HCT116 (cell line): Measurements from ENCODE around the gene ATF5. TPM values are rescaled to one million over a fixed set of nuclear protein-coding genes. Genes with fewer than 3 reads are reported as not detected.
A peak's percentile ranks its signal among the peaks of the same experiment; 100 is the strongest.

Experiments
- ATAC-seq: fragments of 200-7000 bp; cut with Tn5 transposase; 2 replicates; pipeline ENCODE4 v1.9.1; 2020; ENCODE audit warnings: mild to moderate bottlenecking, moderate library complexity
- BruUV-seq: library from RNA; stranded (reverse); fragments of 400-500 nt; replicated peaks from 2 replicates; lab custom pipeline; 2021; lab: Mats Ljungman, UMichigan
- CTCF ChIA-PET: fragments of 300-600 bp; sonication (Branson Sonifier 250); formaldehyde crosslinking; loops from one replicate; lab custom pipeline; 2021; ENCODE audit warnings: antibody characterized with exemption; lab: Charles Lee
- POLR2A ChIA-PET: fragments of 300-600, 350-600 bp; sonication (Branson Sonifier 250); formaldehyde crosslinking; loops from one replicate; lab custom pipeline; 2021; ENCODE audit warnings: antibody characterized with exemption; lab: Charles Lee
- RAD21 ChIA-PET, 2 experiments: fragments of 300-600 bp; sonication (Branson Sonifier 250); formaldehyde crosslinking; loops; one replicate each; lab custom pipeline; 2023; ENCODE audit warnings: low total read pairs in 2 of 2; ENCODE audit not compliant: uncharacterized antibody in 2 of 2, unreplicated experiment in 2 of 2, low non-redundant PET in 1 of 2; lab: Charles Lee
- DNase-seq: peaks from one replicate; pipeline ENCODE4 v3.0.0-alpha.2; 2010; ENCODE audit warnings: low read depth, low spot score
- H2AFZ ChIP-seq: fragments of 200-600 bp; shearing (Covaris generic), sonication (generic); 2 replicates; pipeline ENCODE4 v1.6.1; 2017; ENCODE audit warnings: low read depth, mixed run types, mixed read lengths, antibody characterized with exemption, low read length; ENCODE audit not compliant: poor library complexity, severe bottlenecking
- H3K27ac ChIP-seq: 2 replicates; pipeline ENCODE4 v1.5.1; 2012; ENCODE audit warnings: low read depth, low read length
- H3K27me3 ChIP-seq: fragments of 200-600 bp; sonication (generic); 2 replicates; pipeline ENCODE4 v1.6.1; 2016; ENCODE audit warnings: mixed run types, low read length, mixed read lengths; ENCODE audit not compliant: insufficient read depth
- H3K36me3 ChIP-seq, 2 experiments: fragments of 200-500 bp in 1 of 2; fragments of 200-600 bp in 1 of 2; sonication (Bioruptor generic) in 1 of 2; sonication (generic) in 1 of 2; 2 replicates each; pipeline versions ENCODE4 v1.5.1 to v1.6.1; 2014 to 2016; ENCODE audit warnings: low read length in 2 of 2, inconsistent platforms in 1 of 2, mixed read lengths in 1 of 2, mixed run types in 1 of 2; ENCODE audit not compliant: insufficient read depth in 2 of 2, control insufficient read depth in 1 of 2
- H3K4me1 ChIP-seq, 2 experiments: fragments of 200-600 bp in 1 of 2; sonication (generic) in 1 of 2; 2 replicates each; pipeline versions ENCODE4 v1.5.1 to v1.6.1; 2012 to 2017; ENCODE audit warnings: low read length in 2 of 2, inconsistent platforms in 1 of 2, mild to moderate bottlenecking in 1 of 2, mixed read lengths in 1 of 2, mixed run types in 1 of 2, moderate library complexity in 1 of 2; ENCODE audit not compliant: insufficient read depth in 2 of 2, control insufficient read depth in 1 of 2
- H3K4me2 ChIP-seq: fragments of 200-600 bp; sonication (generic); 2 replicates; pipeline ENCODE4 v1.6.1; 2017; ENCODE audit warnings: mixed run types, low read length, mixed read lengths
- H3K4me3 ChIP-seq, 2 experiments: fragments of 200-600 bp in 1 of 2; sonication (generic) in 1 of 2; replicated peaks in 1 of 2; 2 replicates each; pipeline ENCODE4 v1.5.1; 2011 to 2016; ENCODE audit warnings: low read length in 2 of 2, control low read depth in 1 of 2, low read depth in 1 of 2, mild to moderate bottlenecking in 1 of 2, mixed read lengths in 1 of 2, mixed run types in 1 of 2
- H3K79me2 ChIP-seq: fragments of 200-600 bp; sonication (generic); 2 replicates; pipeline ENCODE4 v1.6.1; 2017; ENCODE audit warnings: mild to moderate bottlenecking, mixed run types, low read length, moderate library complexity, mixed read lengths; ENCODE audit not compliant: insufficient read depth
- H3K9ac ChIP-seq: fragments of 200-600 bp; sonication (generic); 2 replicates; pipeline ENCODE4 v1.6.1; 2016; ENCODE audit warnings: low read length, mixed read lengths
- H3K9me2 ChIP-seq: fragments of 200-600 bp; sonication (generic), shearing (Covaris generic); 2 replicates; pipeline ENCODE4 v1.6.1; 2017; ENCODE audit warnings: mixed run types, mild to moderate bottlenecking, moderate library complexity; ENCODE audit not compliant: insufficient read depth
- H3K9me3 ChIP-seq, 2 experiments: fragments of 200-500 bp in 1 of 2; fragments of 200-600 bp in 1 of 2; sonication (Bioruptor generic) in 1 of 2; sonication (generic) in 1 of 2; 2 replicates each; pipeline ENCODE4 v1.6.1; 2014 to 2017; ENCODE audit warnings: low read length in 2 of 2, mixed read lengths in 2 of 2, inconsistent platforms in 1 of 2, low read depth in 1 of 2, mild to moderate bottlenecking in 1 of 2, mixed run types in 1 of 2, moderate library complexity in 1 of 2; ENCODE audit not compliant: control insufficient read depth in 1 of 2, insufficient read depth in 1 of 2
- H4K20me1 ChIP-seq: fragments of 200-600 bp; sonication (generic), shearing (Covaris generic); 2 replicates; pipeline ENCODE4 v1.6.1; 2017; ENCODE audit warnings: mixed run types, mild to moderate bottlenecking, moderate library complexity; ENCODE audit not compliant: insufficient read depth
- CTCF ChIP-seq, 3 experiments: fragments of 200-600 bp in 1 of 3; sonication (generic) in 1 of 3; IDR thresholded peaks in 2 of 3; conservative IDR thresholded peaks in 1 of 3; 2 replicates each; pipeline ENCODE4 v1.5.1; 2012 to 2017; ENCODE audit warnings: low read depth in 2 of 3, low read length in 2 of 3, antibody characterized with exemption in 1 of 3, borderline replicate concordance in 1 of 3, control low read depth in 1 of 3, mild to moderate bottlenecking in 1 of 3, mixed read lengths in 1 of 3, mixed run types in 1 of 3, moderate library complexity in 1 of 3; ENCODE audit not compliant: insufficient read depth in 1 of 3
- MAX ChIP-seq: IDR thresholded peaks from 2 replicates; pipeline ENCODE4 v1.6.1; 2012
- RAD21 ChIP-seq: IDR thresholded peaks from 2 replicates; pipeline ENCODE4 v1.6.1; 2012; ENCODE audit warnings: low read depth, mild to moderate bottlenecking
- intact Hi-C: fragments of 100-400 bp; cut with micrococcal nuclease; formaldehyde crosslinking; loops from 2 replicates; pipeline ENCODE4 v1.10.0; 2022
- total RNA-seq: library from RNA; stranded (reverse); gene quantifications from one replicate; pipeline ENCODE4 v1.2.1, GENCODE V29; 2021; ENCODE audit not compliant: unreplicated experiment

Gene ATF5
- total RNA-seq, 1 experiment from 2014 or later = 28.2 TPM

GRCh38 chr19:49929121-49929610 lies at the start of gene ATF5, which contains the start of gene NUP62 (continued):
- TF ChIP-seq CTCF (IDR thresholded peaks at IDR 0.05 in 2 of 3, conservative IDR thresholded peaks at IDR 0.05 in 1 of 3; ENCODE audit: borderline replicate concordance in 1 of 3, insufficient read depth in 1 of 3, low read depth in 2 of 3, low read length in 2 of 3) = no peak

GRCh38 chr19:49879243-49879963 lies 49.6 kb upstream of the ATF5 start:
- H3K27ac ChIP-seq = peak overlapping the region; percentile 98
- intact Hi-C loops = no loop called here
- no TSS peak for BruUV-seq
- DNase-seq = peak; percentile 71
- no peaks in the 10 kb centered on the region for H4K20me1 ChIP-seq
- H3K4me1 ChIP-seq = peaks cover 11 to 30% of the 10 kb centered on the region in 2 experiments
- no peak for ATAC-seq
- H3K4me3 ChIP-seq = peak overlapping the region; percentile 79 to 89
- TF ChIP-seq MAX (no peak), RAD21 (no peak)
- H3K4me2 ChIP-seq = peak overlapping the region; percentile 99
- peak overlapping the region; percentile 93 for H3K9ac ChIP-seq
- H3K27me3 ChIP-seq = no peaks in the 10 kb centered on the region
- CTCF ChIA-PET = no interaction called here
- H2AFZ ChIP-seq = no peak overlapping the region
- H3K36me3 ChIP-seq = peaks cover 12 to 18% of the 10 kb centered on the region in 2 experiments
- POLR2A ChIA-PET = no interaction called here
- RAD21 ChIA-PET = no interaction called here
- H3K9me3 ChIP-seq = peaks cover 0 to 6% of the 10 kb centered on the region in 2 experiments; a peak in 1 of 4 replicates
- peaks cover 25% of the 10 kb centered on the region for H3K79me2 ChIP-seq
- H3K9me2 ChIP-seq = no peaks in the 10 kb centered on the region
